NCI-H1105 (cell line): ENCODE data around the gene UBE2D1.
A peak's percentile ranks its signal among the peaks of the same experiment; 100 is the strongest.

Source experiments
- DNase-seq: peaks from one replicate; lab custom pipeline; 2025; lab: John Stamatoyannopoulos, UW

UBE2D1 gene

GRCh38 chr10:58334817-58335305 is at the start of gene UBE2D1:
TSS of gene UBE2D1 (plus strand) at chr10:58335006. CDS start at chr10:58335202, 196 bp downstream.
- peak; percentile 62 for DNase-seq

DNA sequence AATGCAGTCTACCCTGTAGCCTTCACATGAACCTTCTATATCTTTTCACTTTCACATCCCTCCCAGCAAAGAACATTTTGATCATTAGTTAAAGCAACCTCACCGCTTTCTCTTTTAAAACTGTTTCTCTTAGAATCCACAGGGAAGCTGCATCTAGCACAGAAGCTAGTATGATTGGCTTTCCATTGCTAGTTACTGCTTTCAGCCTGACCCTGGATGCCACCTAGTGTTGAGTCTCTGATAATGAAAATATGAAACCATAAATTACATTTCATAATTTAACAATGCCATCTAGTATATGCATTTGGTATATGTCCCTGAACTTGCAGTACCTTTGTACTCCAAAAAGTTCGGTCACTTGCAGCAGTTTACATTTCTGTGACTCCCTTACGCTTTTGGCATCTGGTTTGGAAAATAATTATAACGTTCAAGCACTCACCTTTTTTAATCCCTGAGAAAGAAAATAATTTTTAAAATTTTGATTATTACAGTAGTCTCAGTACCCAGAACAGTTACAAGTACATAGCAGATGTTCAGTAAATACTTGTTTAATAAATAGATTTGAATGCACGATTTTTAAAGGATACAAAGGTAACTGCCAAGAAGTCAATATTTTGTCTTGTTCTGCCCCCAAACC is 43.1 kb upstream of the UBE2D1 start:
- DNase-seq: peak; percentile 14

- DNase-seq: no peak
These were observed 40.8 kb upstream of the UBE2D1 start for GRCh38 chr10:58293989-58294388.

- peak; percentile 23 for DNase-seq
These were observed 35.2 kb upstream of the UBE2D1 start for GRCh38 chr10:58299580-58299979.

DNA sequence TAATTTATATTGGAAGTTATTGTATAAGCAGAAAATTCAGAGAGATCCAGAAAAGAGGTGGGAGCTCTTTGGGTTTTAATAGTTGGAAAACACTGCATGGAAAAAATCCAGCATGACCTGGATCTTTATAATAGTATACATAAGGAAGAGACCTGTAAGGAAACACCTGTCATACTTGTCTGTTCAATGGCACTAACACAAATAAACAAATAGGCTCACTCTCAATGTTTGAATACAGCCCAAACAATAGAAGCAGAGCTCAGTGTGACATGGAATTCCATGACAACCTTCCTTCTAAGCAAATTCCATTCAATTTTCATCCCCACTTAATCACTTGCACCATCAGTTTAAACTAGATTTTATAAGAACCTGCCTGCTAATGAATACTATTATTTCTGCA is 34.1 kb upstream of the UBE2D1 start:
- no peak for DNase-seq

DNA sequence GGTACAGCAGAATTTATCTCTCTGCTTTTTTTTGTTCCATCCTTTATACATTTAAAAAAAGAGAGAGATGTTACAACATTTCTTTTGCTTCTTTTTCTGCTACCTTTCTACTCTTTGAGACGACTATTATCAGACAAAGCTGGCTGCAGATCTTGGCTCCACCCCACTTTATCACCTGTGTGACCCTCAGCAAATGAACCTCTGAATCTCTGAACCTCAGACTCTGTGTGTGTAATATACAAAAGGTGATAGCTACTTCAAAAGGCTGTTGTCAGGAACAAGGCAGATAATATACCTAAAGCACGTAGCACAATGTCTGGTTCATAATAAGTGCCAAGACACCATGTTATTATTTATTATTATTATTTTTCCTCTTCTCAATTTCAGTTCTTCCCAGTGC is 32.6 kb upstream of the UBE2D1 start:
- no peak for DNase-seq

DNA sequence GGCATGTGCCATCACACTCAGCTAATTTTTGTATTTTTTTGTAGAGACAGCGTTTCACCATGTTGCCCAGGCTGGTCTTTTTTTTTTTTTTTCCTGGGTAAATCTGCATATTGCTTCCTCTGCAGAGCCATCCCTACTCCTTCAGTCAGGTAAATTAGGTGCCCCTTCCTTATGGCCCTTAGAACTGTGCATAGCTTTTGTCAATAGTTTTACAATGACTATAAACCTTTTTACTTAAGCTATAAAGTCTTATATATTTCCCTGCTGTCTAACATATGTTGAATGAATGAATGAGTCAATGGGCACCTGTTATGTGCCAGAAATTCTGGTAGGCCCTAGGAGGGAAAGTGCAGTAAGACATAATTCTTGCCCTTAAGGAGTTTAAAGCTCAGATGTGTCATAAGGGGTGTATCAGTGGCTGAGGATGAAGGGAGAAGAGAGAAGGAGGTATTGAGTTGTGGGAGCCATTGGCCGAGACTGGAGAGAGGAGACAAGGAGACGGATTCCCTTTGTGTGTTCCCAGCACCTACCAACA is 30.6 kb upstream of the UBE2D1 start:
- no peak for DNase-seq

DNA sequence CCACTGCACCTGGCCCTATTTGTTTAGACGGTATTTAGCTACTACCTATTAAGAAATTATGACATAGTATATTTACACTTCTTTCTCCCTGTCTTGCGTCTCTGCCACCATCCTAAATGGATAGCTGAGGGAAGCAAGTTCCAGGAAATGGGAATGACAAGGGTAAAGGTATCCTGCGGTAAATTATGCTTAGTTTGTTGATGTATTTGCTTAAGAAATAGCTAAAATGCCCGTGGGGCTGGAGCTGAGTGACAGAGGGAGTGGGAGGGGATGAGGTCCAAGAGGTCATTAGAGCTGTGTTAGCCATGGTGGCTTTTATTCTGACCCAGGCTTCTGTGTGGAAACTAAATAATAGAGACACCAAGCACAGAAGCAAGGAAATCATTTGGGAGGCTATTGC is 29.0 kb upstream of the UBE2D1 start:
- DNase-seq: no peak

- DNase-seq: no peak
These were observed 27.1 kb upstream of the UBE2D1 start for GRCh38 chr10:58307676-58308075.

GRCh38 chr10:58311026-58311425 is 23.8 kb upstream of the UBE2D1 start:
- no peak for DNase-seq

- DNase-seq: no peak
These were observed 17.9 kb upstream of the UBE2D1 start for GRCh38 chr10:58316874-58317273.

DNA sequence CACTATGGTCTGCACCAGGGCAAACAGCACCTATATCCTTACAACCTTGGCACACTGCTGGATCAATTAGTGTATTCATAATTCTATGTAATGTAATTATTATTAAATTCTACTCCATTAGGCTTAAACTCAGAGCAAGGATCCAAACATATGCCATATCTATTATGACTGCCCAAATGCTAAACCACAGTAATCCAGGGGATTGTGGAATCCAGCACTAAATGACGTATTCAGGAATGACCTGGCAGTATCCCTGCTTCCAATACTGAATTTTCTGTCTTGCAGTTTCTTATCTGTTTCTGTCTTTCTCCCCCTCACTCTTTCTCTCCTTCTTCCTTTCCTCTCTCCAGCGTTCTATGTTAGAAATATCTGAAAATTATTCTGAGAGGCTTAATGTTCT is 16.5 kb upstream of the UBE2D1 start:
- no peak for DNase-seq

GRCh38 chr10:58319599-58319998 is 15.2 kb upstream of the UBE2D1 start:
- no peak for DNase-seq

GRCh38 chr10:58320351-58321049 is 14.3 kb upstream of the UBE2D1 start:
- no peak for DNase-seq

- no peak for DNase-seq
These were observed 12.6 kb upstream of the UBE2D1 start for GRCh38 chr10:58322072-58322834.

DNA sequence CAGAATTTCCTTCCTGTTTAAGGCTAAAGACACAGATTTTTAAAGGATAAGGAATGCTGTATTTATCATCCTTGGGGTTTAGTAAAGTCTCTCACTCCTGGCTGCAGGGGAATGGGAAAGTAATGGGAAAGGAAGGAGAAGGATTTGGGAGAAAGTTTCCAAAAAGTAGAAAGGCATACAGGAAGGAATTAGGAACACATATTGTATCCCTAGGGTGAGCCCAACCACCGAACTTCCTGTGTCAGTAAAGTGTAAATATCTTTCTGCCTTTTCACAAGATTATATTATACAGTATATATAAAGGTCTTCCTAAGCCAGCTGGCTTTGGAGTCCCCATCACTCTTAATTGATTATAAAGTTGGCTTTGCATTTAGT is 12.0 kb upstream of the UBE2D1 start:
- no peak for DNase-seq

DNA sequence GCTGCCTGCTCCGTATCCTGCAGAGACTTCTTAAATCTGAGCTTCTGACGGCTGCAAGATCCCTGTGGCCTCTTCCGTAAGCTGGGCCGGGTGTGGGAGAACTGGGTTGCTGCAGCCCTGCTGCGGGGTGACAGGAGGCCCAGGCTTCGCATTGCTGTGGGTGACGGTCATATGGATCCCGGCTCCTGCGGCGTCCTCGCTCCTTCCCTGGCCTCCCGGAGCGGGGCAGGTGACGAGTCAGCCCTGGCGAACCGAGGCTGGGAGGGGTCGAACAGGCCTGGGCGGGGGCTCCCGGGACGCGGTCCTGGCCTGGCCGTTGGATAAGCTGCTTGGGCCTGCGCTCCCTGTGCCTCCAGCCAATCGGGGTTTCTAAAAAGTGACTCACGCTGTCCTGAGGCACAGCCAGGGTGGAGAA is 7.8 kb upstream of the UBE2D1 start:
- DNase-seq: no peak

DNA sequence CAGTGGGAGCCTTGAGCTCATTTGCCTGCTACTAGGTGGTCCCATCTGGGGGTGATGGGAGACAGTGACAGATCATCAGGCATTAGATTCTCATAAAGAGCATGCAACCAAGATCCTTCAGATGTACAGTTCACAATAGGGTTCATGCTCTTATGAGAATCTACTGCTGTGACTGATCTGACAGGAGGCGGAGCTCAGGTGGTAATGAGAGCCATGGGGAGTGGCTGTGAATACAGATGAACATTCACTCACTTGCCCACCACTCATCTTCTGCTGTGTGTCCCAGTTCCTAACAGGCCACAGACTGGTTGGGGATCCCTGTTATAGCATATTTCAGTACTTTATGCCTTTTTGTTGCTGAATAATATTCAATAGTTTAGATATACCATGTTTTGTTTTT is 6.6 kb upstream of the UBE2D1 start:
- no peak for DNase-seq

GRCh38 chr10:58330431-58330830 is 4.4 kb upstream of the UBE2D1 start:
- no peak for DNase-seq

GRCh38 chr10:58331646-58332045 is 3.2 kb upstream of the UBE2D1 start:
- no peak for DNase-seq

GRCh38 chr10:58335306-58336005 is 650 bp downstream of the UBE2D1 start:
- DNase-seq: no peak

DNA sequence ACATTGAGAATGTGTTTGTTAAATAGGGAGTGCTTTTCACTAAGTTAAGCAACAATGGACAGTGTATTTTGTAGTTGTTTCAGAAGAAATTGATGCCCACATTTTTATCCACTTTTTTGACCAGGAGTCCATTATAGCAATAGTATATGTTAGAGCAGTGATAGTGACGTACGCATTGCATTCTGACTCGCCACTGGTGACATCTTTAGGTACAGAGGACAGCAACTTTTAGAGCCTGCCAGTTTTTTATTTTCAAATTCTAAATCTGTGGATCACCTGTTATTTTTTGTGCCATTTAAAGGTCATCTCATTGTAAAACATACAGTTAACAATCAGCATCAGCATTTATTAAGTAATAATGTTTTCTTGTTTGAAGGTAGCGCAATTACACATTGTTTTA is 1.4 kb downstream of the UBE2D1 start:
- DNase-seq: no peak
